GM19238 (cell line): ENCODE results near the gene CBX7.

Source experiments
- DNase-seq: peaks from one replicate; pipeline ENCODE4 v3.0.0; 2011; ENCODE audit warnings: low spot score; ENCODE audit not compliant: insufficient read length

CBX7 gene

DNA sequence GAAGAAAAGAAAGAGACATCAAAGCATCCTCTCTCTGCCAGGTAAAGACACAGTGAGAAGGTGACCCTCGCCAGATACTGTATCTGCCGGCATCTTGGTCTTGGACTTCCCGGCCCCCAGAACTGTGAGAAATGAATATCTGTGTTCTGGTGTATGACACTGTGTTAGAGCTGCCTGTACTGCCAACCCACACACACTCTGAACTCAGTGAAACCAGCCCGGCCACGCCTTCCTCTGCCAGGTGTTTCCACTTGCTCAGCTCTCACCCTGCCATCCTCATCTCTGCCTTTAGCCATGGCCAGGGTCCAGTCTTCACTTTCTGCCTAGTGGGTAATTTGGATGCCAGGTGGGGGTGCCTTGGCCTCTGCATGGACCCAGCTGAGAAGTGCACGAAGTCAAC is 24.0 kb downstream of the CBX7 start:
- no peak for DNase-seq

- DNase-seq = no peak
Observed at GRCh38 chr22:39125622-39126021, 26.9 kb downstream of the CBX7 start.

DNA sequence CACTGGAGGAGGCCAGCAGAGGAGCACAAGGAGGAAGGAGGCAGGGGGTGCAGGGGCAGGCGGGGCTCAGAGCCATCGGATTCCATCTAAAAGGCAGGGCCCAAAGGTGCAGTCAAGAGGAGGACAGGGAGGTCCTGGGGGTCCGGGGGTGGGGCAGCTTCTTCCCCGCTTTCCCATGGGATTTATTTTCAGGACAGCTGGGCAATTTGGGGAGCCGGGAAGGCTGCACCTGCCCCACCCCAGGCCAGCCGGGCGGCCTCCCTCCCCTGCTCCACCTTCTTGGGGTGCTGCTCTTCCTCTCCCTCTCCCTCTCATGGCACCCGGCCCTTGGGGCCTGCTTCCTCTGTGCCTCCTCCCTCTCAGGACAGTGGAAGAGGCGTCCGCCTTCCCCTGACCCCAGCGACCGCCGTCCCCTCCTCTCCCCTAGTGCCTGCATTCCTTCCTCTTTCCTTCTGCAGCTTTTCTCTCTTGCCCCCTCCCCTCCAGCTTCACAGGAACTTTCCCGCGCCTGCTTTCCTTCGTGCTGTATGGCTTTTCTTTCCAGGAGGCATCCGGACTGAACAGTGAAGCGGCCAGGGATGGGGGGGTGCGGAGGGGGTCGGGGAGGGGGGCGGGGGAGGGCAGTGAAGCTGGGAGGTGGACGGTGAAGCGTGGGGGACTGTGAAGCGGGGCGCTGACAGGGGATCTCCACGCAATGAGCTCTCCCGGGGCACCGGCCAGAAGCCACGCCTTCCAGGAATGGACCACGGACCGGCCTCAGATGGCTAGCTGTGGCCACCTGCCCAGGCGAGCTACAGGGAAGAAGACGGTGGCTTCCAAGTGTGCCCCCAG is 28.5 kb downstream of the CBX7 start:
- no peak for DNase-seq

DNA sequence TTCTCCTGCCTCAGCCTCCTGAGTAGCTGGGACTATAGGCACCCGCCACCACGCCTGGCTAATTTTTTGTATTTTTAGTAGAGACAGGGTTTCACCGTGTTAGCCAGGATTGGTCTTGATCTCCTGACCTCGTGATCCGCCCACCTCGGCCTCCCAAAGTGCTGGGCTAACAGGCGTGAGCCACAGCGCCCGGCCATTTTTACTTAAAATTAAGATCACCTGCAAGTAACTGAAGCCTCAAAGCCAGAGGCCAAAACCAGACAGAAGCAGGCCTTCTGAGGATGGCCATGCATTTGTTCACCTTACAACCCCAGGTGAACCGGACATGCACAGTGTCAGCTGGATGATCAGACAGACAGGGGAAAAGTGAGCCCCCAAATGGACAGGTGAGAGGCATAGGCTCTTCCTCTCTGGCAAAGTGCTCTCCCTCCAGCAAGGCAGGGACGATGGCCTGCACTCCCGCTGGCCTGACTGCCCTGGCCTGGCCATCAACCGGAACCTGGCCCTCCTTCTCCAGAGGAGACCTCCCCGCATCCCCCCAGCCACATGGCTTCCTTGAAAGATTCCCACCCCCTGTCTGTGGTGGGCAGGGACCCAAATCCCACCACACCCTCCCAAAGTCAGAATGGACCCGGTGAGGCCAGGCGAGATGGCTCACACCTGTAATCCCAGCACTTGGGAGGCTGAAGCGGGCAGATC is 29.6 kb downstream of the CBX7 start:
- DNase-seq = no peak

- no peak for DNase-seq
Observed at GRCh38 chr22:39120983-39121382, 31.5 kb downstream of the CBX7 start.

DNA sequence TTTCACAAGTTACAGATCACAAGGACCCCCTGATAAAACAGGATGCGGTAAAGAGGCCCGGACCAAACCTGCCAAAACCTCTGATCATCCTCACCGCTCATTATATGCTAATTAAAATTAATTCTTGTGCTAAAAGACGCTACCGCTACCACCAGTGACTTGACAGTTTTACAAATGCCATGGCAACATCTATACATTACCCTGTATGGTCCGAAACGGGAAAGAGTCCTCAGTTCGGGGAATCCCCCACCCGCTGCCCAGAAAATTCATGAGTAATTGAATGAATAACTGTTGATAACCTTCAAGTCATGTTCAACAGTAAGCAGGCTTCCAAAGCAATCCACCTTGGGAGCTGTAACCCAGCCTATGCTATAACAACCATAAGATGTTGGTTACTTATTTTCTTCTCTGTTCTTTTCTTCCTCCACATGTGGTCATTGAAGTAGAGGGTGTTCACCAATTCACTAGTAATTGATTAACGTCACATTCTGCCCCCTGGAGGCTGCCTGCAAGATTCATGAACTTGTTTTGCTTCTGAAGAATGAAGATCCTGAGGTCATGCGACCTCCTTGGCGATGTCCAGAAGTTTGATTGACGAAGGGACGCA is 34.8 kb downstream of the CBX7 start:
- peak; percentile 53 for DNase-seq

DNA sequence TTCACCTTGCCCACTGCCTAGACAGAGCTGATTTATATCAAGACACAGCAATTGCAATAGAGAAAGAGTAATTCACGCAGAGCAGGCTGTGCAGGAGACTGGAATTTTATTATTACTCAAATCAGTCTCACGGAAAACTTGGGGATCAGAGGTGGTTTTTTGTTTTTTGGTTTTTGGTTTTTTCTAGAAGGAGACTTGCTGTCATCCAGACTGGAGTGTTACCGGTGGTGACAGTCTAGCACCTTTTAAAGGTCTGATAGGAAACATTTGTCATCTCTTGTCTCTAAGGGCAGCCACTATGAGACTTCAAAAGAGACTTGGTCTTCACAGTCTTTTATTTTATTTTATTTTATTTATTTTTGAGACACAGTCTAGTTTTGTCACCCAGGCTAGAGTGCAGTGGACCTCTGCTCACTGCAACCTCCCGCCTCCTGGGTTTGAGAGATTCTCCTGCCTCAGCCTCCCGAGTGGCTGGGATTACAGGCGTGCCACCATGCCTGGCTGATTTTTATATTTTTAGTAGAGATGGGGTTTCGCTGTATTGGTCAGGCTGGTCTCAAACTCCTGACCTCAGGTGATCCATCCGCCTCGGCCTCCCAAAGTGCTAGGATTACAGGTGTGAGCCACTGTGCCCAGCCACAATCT is 36.4 kb downstream of the CBX7 start:
- no peak for DNase-seq

DNA sequence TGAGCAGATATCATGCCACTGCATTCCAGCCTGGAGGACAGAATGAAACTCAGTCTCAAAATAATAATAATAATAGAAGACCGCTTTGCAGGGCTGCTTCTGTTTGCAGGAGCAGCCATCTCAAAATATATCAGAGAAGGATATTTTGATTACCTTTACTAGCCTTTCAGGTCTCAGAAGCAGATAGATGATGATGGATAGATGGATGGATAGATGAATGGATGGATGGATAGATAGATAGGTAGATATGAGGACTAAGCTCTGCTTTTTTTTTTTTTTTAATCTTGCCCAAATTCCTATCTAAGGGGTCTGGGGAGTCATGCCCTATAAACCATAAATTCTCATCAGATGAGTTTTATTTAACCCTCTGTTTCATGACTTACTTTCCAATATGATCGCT is 36.9 kb downstream of the CBX7 start:
- no peak for DNase-seq

GRCh38 chr22:39114112-39114511 is 38.4 kb downstream of the CBX7 start:
- DNase-seq = no peak

DNA sequence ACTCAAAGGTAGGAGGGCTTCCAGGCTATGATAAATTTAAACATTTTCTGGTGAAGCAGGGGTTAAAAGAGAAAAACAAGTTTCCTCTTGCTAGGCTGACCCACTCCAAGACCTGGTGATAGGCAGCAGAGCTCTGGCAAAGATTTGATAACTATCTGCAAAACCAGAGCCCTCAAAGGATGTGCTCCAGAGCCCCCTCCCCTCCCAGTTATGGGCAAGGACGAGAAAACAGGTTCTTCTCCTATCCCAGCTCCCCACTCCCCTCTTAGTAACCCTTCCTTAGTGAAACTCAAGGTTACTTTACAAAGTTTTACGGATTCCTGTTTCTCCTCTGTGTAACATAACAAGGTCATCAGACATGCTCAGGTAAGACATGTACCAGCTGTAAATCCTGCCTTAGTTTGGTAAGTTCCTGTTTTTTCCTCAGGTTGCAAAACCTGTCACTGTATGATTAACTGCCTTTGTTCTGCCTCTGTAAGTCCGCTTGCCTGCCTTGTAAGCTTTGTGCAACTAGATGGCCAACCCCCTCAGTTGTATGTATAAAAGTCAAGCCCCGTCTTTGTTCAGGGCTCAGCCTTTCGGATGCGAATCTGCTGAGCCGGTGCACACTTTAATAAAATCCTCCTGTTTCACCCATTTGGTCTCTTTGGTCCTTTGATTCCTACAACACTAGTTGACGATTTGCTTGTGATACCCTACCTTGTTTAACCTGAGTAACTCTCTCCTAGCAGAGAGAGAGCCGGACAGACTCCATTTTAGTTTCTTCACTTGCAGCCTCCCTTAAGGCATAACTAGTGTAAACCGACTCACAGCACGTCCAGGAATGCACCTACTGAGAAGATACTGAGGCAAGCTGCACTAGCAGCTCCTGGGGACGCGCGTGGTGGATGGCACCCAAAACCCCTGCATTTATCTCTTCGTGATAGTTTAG is 41.6 kb downstream of the CBX7 start:
- DNase-seq = no peak

DNA sequence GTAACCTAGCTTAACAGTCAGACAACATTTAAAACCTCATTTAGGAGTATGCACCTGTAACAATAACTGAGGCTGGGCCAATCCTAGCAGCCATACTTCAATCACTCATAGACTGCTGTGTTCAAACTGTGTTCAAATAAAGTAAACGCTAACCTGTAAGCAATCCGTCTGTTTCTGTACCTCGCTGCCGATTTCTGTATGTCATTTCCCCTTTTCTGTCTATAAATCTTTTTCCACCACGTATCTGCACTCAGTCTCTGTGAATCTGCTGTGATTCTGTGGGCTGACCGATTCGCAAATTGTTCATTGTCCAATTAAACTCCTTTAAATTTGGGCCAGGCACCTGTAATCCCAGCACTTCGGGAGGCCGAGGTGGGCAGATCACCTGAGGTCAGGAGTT is 43.1 kb downstream of the CBX7 start:
- no peak for DNase-seq

DNA sequence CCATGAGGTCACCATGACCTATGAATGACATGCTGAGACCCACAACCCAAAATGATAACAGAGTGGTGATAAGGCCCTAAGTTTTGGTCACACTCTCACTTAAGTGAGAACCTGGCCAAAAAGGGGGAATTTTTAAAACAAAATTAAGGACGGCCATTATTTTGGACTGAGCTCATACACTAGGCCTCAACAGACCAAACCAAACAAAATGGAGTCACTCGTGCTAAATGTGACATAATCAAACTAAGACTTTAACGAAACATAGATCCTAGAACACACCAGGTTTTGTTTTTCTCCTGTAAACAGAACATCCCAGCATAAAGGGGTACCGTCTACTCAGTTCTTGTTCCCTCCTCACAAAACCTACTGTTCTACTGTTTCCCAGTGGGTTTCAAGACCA is 44.0 kb downstream of the CBX7 start:
- DNase-seq = no peak

GRCh38 chr22:39106326-39106725 is 46.2 kb downstream of the CBX7 start:
- no peak for DNase-seq

DNA sequence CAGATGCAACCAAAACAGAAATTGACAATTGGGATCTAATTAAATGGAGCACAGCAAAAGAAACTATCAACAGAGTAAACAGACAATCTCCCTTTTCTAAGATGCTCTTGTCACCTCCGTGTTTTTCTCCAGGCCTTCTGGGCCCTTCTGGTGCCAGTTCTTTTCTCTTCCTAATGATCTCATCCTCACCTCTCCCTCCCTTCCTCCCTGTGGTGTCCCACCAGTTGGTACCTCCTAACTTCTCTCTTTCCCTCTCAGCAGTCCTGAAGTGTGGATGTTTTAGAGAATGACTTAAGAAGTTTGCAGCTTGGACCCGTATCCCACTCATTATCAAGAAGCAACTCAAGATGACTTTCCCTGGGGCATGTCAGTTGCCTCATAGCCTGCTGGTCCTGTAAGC is 49.0 kb downstream of the CBX7 start:
- no peak for DNase-seq

GRCh38 chr22:39101226-39101625 is 51.3 kb downstream of the CBX7 start:
- DNase-seq = no peak

GRCh38 chr22:39098576-39098975 is 53.9 kb downstream of the CBX7 start:
- DNase-seq = no peak

GRCh38 chr22:39098026-39098425 is 54.5 kb downstream of the CBX7 start:
- no peak for DNase-seq

DNA sequence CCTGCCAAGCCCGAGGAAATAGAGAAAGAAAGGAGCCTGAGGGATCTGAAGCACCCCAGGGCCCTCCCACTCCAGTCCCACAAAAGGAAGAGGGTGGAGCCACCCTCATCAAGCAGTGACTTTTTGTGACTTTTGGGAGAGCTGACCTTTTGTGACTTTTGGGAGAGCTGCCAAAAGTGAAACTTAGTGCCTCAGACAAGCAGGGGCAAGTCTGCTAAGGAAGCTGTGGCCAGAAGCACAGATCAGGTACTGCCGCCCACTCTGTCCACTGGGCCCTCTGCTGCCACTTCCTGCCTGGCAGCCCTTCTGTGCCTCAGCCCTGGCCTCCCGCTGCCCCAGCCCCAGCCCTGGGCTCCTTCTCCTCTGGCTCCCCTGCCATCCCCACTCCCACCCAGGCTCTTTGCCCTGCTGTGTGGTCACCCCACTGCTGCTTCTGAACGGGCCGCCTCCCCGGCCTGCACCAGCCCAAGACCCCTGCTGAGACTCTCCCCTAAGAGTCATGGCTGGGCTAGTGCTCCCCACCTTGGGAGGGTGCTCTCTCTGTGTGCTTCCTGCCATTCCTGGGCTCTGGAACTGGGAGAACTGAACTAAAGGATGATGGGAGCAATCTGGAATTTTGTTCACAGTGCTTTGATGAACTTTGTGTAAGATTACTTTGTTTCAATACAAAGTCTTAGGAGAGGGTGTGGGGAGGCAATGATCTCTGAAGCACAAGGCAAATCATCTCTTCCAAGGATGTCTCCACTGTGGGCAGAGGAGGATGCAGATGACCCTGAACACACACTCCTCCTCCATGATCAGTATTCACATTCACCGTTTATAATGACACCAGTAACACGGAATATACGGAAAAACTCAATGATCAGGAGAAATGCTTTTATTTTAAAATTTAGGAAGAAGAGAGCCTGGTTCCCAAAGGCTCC is 55.1 kb downstream of the CBX7 start, which contains the start of gene APOBEC3H:
TSS of gene APOBEC3H (plus strand) at position 147 of the 923 bp plus-strand sequence. CDS start 3,035 bp downstream, outside the sequence.
- DNase-seq = no peak

DNA sequence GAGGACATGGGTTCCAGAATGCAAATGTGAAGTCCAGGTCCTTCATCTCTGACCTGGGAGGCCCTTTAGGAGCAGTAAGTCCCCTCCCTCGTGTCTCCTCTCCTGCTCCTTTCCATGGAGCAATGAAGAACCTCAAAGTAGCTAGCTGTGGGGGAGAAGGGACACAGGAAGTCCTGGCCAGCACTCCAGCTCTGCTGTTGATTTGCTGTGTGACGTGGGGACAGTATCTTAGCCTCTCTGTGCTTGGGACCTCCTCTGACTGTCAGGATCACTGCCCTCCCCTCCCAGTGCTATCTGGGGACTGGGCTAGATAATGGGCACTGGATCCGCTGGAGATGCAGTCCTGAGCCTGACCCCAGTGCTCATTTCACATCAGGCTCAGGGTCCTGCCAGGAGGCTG is 56.5 kb downstream of the CBX7 start:
- no peak for DNase-seq
